ENCODE measurements around the gene ZNF644.

DNA sequence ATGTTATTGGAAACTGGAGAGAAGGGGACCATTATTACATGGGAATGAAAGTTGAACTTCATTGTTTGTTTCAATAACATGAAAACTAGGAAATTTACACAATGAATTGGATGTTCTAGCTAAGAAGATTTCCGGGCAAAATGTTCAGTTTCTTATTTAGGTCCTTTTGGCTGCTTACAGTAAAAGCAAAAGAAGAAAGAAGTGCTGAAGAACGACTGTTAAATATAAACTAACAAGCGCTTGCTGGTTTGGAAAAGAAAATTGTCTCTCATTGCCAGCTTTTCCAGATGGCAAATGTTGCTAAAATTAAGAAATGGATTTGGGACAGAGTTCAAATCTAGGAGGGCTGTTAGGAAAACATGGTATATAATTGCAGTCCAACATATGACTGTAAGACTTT, 139.6 kb downstream of the ZNF644 start:
- TF ChIP-seq POLR2A (IDR thresholded peaks at IDR 0.05) (no peak), CTCF (IDR thresholded peaks at IDR 0.05 in 4 of 5, conservative IDR thresholded peaks at IDR 0.05 in 1 of 5) (no peak)

Data from gastrocnemius medialis (tissue), 4 donors.